ENCODE results near the gene DPP7. TPM values are rescaled to one million over a fixed set of nuclear protein-coding genes. Genes with fewer than 3 reads are reported as not detected.

The DPP7 gene
- total and polyA plus RNA-seq, 2 of the 8 experiments (the other 6 are each of a cell fraction or from before 2014, with no cell fraction given): 21.2 to 26.8 TPM

- TF ChIP-seq EZH2 (IDR thresholded peaks at IDR 0.05; ENCODE audit: low read depth, low read length, severe bottlenecking) (no peak), JUND (IDR thresholded peaks at IDR 0.05; ENCODE audit: low read length) (no peak), KDM4A (IDR thresholded peaks at IDR 0.05; ENCODE audit: low read depth, low read length, severe bottlenecking) (no peak), RFX5 (IDR thresholded peaks at IDR 0.05; ENCODE audit: borderline replicate concordance, low read depth, low read length) (no peak)
Measured at GRCh38 chr9:137113385-137114159, 961 bp downstream of the DPP7 start (continued).
